ENCODE results near the gene ATAT1.

GRCh38 chr6:30689985-30690384 is 63.3 kb downstream of the ATAT1 start:
- TF ChIP-seq EP300 (conservative IDR thresholded peaks at IDR 0.05; ENCODE audit: poor library complexity, severe bottlenecking) (no peak), CTCF (IDR thresholded peaks at IDR 0.05; ENCODE audit: poor library complexity, severe bottlenecking) (no peak), POLR2AphosphoS5 (IDR thresholded peaks at IDR 0.05) (no peak)

Measured in neural cell (in vitro differentiated cells).